ENCODE results near the gene CCR3.

Gene CCR3

DNA sequence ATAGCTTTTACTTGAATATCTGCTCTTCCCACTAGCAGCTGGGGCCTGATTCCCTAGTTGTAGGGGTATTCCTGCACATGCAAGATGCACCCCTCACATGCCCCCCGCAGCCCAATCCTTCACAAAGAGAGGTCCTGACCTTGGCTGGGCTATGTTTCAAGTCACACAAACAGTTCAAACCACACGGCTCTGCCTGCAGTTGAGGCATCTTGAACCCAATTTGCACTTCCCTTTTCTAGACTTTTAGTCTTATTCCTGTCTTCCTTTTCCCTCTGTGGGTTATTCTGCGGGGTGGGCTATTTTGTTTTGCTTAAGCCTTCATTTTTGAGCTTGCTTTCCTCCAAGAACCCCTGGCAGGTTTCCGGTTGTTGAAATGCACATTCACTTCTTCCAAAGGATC, 20.9 kb upstream of the CCR3 start:
- no peak for DNase-seq (ENCODE audit: low read depth, low spot score)

- DNase-seq (ENCODE audit: low read depth, low spot score) = no peak
Observed at GRCh38 chr3:46221938-46222337, 20.3 kb upstream of the CCR3 start.

GRCh38 chr3:46222435-46223161, 19.7 kb upstream of the CCR3 start:
- DNase-seq (ENCODE audit: low read depth, low spot score) = no peak

GRCh38 chr3:46228260-46229242, 13.7 kb upstream of the CCR3 start:
- DNase-seq (ENCODE audit: low read depth, low spot score) = no peak

GRCh38 chr3:46231323-46231722, 10.9 kb upstream of the CCR3 start:
- no peak for DNase-seq (ENCODE audit: low read depth, low spot score)

GRCh38 chr3:46233194-46233593, 9.1 kb upstream of the CCR3 start:
- DNase-seq (ENCODE audit: low read depth, low spot score) = no peak

DNA sequence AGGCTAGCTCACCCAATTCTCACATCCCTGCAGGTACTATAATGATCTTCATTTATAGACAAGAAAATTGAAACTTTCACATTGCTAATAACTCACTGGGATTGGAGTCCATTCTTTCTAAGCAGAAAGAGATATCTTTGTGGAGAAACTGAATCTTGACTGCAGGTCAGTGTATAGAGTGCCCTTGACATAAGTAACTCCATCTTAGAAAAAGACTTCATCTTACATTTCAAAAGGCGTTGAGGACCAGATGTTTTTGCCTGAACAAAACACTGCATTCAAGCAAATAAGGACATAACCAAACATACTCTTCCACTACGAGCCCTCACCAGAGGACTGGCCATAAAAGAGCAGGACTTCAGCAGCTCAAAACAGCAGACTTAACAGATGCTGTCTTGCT, 6.8 kb upstream of the CCR3 start:
- no peak for DNase-seq (ENCODE audit: low read depth, low spot score)

GRCh38 chr3:46236294-46237054, 5.8 kb upstream of the CCR3 start:
- no peak for DNase-seq (ENCODE audit: low read depth, low spot score)

DNA sequence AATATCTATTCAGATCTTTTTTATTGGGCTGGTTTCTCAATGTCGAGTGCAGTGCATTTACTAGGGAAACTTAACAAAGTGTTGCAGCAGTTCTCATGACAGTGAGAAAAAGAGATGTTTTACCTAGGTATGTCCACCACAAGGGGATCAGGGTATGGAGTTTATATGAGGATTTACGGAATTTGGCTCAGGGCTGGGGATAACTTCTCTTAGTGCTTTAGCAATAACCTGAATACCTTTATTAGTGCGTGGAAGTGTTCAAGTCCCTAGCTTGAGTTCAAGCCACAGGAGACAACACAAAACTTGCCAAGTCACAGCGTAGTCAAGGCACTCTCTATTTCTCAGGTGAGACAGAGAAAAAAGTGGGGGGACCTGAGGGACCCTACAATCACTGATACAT, 3.9 kb upstream of the CCR3 start:
- DNase-seq (ENCODE audit: low read depth, low spot score) = no peak

GRCh38 chr3:46239301-46239938, 2.8 kb upstream of the CCR3 start:
- DNase-seq (ENCODE audit: low read depth, low spot score) = no peak

GRCh38 chr3:46239952-46240351, 2.3 kb upstream of the CCR3 start:
- DNase-seq (ENCODE audit: low read depth, low spot score) = no peak

- DNase-seq (ENCODE audit: low read depth, low spot score) = no peak
Observed at GRCh38 chr3:46243560-46243959, 1.3 kb downstream of the CCR3 start.

DNA sequence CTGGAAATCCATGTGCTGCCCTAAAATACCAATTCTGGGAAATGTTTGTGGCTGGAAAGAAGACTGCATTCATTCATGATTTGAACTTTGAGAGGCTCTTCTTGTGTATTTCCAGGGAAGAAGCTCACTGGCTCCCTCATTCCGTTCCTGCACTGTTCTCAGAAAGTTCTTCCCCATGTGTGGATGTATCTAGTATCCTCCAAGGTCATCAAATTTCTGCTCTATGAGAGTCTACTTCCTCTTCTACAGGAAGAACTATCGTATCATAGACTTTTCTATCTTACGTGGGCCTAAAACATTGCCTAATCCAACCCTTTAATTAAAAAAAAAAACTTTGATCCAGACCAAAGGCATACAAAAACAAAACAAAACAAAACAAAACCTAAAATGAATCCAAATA, 2.9 kb downstream of the CCR3 start:
- DNase-seq (ENCODE audit: low read depth, low spot score) = no peak

- DNase-seq (ENCODE audit: low read depth, low spot score) = no peak
Observed at GRCh38 chr3:46252980-46253379, 10.7 kb downstream of the CCR3 start.

- DNase-seq (ENCODE audit: low read depth, low spot score) = no peak
Observed at GRCh38 chr3:46258525-46258924, 16.3 kb downstream of the CCR3 start.

DNA sequence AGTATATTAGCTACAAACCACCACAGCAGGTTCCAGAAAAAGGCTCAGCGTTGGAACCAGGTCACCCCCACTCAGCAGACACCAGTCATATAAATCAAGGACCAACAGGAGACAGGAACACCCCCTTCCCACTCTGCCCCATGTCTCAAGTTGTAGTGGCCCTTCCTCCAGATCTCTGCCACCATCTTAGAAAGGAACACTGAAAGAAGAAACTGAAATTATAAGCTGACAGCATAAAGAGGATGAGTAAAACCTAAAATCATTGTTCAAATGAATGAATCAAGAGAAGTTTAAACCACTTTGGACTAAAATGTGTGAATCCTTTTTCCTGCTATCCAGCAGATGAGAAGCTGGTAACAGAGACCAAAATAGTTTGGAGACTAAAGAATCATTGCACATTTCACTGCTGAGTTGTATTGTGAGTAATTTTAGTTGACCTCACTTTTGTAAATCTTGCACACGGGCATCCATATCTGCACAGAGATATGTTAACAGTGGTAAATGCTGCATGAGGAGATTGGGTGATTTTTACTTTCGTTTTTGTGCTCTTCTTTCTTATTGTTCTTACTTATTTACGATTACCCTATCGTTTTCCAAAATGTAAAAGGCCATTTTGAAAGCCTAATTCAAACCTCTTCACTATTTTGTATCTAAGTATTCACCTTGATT, 19.8 kb downstream of the CCR3 start:
- DNase-seq (ENCODE audit: low read depth, low spot score) = no peak

DNA sequence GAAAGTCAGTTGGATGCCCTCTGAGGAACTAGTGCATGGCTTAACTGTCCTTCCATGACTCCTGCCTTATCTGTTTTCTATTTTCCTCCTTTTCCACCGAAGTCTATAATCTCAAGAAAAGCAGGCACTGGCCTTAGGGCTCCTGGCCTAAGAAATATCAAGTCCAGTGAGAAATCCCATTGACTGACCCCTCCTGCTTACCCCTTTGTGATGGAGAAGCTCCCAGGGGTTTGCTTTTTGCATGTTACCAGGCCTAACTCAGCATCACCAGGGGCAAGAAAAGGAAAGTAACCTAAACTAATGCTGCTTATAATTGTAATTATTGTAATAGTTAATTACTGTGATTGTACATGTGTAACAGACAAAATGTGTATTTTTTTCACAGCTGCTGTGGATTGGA, 21.7 kb downstream of the CCR3 start:
- no peak for DNase-seq (ENCODE audit: low read depth, low spot score)

GRCh38 chr3:46266598-46266997, 24.3 kb downstream of the CCR3 start:
- no peak for DNase-seq (ENCODE audit: low read depth, low spot score)

GRCh38 chr3:46269556-46269955, 27.3 kb downstream of the CCR3 start:
- no peak for DNase-seq (ENCODE audit: low read depth, low spot score)

GRCh38 chr3:46270474-46270873, 28.2 kb downstream of the CCR3 start:
- DNase-seq (ENCODE audit: low read depth, low spot score) = no peak

- no peak for DNase-seq (ENCODE audit: low read depth, low spot score)
Observed at GRCh38 chr3:46271209-46271745, 29.0 kb downstream of the CCR3 start.
